Central memory CD4-positive, alpha-beta T cell (primary cell): Measurements from ENCODE around the gene RYR2.

Source experiments
- DNase-seq: peaks from one replicate; pipeline ENCODE4 v3.0.0; 2022

RYR2 gene

DNA sequence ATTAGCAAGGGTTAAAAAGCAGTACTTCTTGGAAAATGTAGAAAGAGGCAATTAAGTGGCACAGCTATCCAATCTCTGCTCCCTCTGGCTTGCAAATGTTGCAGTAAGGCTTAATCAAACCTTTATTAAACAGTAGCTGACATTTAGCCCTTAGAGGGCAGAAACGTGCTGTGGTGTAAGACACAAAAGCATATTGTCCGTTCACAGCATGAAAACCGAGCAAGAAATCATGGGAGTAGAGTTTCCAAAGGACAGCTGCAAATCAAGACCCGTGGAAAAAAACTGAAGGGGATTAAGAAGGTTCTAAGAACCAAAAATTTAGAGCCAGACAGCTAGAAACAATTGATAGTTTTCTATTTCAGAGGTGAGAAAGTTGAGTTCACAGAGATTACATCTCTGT is 835.6 kb downstream of the RYR2 start:
- DNase-seq: no peak

DNA sequence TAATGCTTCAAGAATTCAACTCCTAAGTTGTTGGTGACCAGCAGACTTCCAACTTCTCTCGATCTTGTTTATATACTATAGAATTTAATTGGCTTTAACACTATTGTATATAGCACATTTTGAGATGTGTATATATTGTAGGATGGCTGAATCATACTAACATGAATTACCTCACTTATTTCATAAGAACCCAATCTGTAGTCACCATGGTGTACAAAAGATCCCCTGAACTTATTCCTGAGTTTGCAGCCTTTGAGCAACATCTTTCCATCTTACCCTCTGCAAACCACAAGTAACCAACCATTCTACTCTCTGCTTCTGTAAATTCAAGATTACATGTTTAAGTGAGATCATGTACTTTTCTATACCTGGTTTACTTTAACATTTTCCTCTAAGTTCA is 836.4 kb downstream of the RYR2 start:
- DNase-seq: no peak

DNA sequence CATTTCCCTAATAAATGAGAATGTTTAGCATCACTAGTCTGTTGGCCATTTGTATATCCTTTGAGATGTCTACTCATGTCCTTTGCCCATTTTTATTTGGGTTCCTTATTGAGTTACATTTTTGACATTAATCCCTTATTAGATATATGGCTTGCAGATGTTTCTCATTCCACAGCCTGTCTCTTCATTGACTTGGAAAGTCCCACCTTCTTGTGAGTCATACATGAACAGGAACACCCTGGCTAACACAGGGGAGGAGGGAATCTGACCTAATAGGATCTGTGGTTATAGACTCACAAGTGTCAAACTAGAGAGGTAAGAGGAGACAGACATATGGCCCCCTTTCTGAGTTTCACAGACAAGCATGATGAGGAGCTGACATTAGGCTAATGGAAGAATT is 837.2 kb downstream of the RYR2 start:
- DNase-seq: no peak
